ENCODE data around the gene PLXNA4.

Gene PLXNA4

DNA sequence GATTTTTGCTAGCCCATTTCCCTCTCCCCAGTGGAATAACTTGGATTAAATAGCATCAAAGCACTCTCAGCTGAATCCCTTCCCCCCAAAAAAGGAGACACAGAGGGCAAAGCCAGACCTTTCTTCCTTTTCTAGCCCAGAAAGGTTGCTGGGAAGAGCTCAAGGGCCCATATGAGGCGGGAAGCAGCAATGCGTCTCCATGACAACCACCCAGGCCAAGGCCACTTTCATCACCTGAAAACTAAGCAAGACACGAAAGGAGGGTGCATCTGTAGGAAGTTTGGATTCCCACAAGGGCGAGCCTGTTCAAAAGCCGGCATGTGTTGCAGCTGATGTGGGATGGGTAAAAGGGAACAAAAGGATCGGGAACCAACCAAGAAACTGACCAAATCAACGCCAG is 229.1 kb downstream of the PLXNA4 start:
- no peak overlapping the region for H3K27ac ChIP-seq (replicated peaks)
- TF ChIP-seq, protein P1, sequence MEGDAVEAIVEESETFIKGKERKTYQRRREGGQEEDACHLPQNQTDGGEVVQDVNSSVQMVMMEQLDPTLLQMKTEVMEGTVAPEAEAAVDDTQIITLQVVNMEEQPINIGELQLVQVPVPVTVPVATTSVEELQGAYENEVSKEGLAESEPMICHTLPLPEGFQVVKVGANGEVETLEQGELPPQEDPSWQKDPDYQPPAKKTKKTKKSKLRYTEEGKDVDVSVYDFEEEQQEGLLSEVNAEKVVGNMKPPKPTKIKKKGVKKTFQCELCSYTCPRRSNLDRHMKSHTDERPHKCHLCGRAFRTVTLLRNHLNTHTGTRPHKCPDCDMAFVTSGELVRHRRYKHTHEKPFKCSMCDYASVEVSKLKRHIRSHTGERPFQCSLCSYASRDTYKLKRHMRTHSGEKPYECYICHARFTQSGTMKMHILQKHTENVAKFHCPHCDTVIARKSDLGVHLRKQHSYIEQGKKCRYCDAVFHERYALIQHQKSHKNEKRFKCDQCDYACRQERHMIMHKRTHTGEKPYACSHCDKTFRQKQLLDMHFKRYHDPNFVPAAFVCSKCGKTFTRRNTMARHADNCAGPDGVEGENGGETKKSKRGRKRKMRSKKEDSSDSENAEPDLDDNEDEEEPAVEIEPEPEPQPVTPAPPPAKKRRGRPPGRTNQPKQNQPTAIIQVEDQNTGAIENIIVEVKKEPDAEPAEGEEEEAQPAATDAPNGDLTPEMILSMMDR (IDR thresholded peaks at IDR 0.05; ENCODE audit: insufficient read depth, low read length): no peak
- TF ChIP-seq SPI1 (IDR thresholded peaks at IDR 0.05; ENCODE audit: borderline replicate concordance, low read depth) (no peak), POLR2AphosphoS5 (IDR thresholded peaks at IDR 0.05; ENCODE audit: low read depth) (no peak), GABPA (IDR thresholded peaks at IDR 0.05; ENCODE audit: low read depth) (no peak)
- TF ChIP-seq, protein P2, sequence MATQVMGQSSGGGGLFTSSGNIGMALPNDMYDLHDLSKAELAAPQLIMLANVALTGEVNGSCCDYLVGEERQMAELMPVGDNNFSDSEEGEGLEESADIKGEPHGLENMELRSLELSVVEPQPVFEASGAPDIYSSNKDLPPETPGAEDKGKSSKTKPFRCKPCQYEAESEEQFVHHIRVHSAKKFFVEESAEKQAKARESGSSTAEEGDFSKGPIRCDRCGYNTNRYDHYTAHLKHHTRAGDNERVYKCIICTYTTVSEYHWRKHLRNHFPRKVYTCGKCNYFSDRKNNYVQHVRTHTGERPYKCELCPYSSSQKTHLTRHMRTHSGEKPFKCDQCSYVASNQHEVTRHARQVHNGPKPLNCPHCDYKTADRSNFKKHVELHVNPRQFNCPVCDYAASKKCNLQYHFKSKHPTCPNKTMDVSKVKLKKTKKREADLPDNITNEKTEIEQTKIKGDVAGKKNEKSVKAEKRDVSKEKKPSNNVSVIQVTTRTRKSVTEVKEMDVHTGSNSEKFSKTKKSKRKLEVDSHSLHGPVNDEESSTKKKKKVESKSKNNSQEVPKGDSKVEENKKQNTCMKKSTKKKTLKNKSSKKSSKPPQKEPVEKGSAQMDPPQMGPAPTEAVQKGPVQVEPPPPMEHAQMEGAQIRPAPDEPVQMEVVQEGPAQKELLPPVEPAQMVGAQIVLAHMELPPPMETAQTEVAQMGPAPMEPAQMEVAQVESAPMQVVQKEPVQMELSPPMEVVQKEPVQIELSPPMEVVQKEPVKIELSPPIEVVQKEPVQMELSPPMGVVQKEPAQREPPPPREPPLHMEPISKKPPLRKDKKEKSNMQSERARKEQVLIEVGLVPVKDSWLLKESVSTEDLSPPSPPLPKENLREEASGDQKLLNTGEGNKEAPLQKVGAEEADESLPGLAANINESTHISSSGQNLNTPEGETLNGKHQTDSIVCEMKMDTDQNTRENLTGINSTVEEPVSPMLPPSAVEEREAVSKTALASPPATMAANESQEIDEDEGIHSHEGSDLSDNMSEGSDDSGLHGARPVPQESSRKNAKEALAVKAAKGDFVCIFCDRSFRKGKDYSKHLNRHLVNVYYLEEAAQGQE (IDR thresholded peaks at IDR 0.05; ENCODE audit: insufficient replicate concordance, low read depth): no peak
- no peak for DNase-seq (ENCODE audit: low read depth in 1 of 2, low spot score in 1 of 2)
- no peaks in the 10 kb centered on the region for H3K27me3 ChIP-seq (ENCODE audit: insufficient read depth, poor library complexity, severe bottlenecking)
- no peak overlapping the region for H3K4me3 ChIP-seq (replicated peaks; ENCODE audit: insufficient read depth, low read length)

DNA sequence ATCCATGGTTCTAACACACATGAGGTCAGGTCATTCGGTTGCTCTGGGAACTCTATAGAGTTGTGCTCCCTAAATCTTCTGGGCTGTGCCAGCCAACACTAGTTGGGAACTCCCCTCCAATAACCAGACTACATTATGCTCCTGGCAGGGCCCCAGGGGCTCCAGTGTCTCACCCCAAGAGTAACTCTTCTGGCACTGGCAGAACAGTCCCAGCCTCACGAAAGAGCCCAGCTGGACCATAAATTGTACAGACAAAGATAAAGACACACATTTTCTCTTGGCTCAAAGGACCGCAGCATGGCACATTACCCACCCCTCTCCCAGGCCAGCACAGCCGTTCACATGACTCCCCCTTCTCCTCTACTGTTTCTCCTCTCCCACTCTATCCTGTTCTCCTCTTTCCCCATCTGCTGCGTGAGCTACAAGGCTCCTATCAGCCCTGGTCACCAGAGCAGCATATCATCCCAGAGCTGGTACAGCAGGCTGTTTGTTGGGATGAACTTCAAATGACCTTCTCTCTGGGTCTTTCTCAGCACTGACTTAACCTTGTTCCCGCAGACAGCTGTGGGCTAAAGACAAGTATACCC is 230.6 kb downstream of the PLXNA4 start:
- Histone ChIP-seq H3K27me3 (ENCODE audit: insufficient read depth, poor library complexity, severe bottlenecking) (no peaks in the 10 kb centered on the region), H3K27ac (replicated peaks) (no peak overlapping the region), H3K4me3 (replicated peaks; ENCODE audit: insufficient read depth, low read length) (no peak overlapping the region)
- TF ChIP-seq SPI1 (IDR thresholded peaks at IDR 0.05; ENCODE audit: borderline replicate concordance, low read depth) (no peak), GABPA (IDR thresholded peaks at IDR 0.05; ENCODE audit: low read depth) (no peak), POLR2AphosphoS5 (IDR thresholded peaks at IDR 0.05; ENCODE audit: low read depth) (no peak)
- TF ChIP-seq, protein P1 (IDR thresholded peaks at IDR 0.05; ENCODE audit: insufficient read depth, low read length): no peak
- TF ChIP-seq, protein P2 (IDR thresholded peaks at IDR 0.05; ENCODE audit: insufficient replicate concordance, low read depth): no peak
- DNase-seq (ENCODE audit: low read depth in 1 of 2, low spot score in 1 of 2): no peak

DNA sequence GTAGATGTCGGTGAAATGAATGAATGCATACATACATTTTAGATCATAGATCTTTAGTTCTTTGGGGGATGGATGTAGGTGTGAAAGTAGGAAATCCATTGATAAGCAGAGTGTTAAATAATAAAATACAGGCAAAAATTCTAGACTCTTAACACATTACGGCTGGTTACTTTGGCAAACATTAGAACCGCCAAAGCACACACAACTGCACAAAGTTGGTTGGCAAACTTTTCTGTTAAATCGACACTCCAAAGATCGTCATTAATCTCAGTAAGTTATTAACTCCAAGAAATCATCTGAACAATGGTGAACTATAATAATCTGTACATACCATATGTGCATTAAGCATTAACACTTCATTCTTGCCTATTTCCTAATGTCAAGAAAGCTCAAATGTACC is 231.2 kb downstream of the PLXNA4 start:
- no peak overlapping the region for H3K4me3 ChIP-seq (replicated peaks; ENCODE audit: insufficient read depth, low read length)
- TF ChIP-seq GABPA (IDR thresholded peaks at IDR 0.05; ENCODE audit: low read depth) (no peak), POLR2AphosphoS5 (IDR thresholded peaks at IDR 0.05; ENCODE audit: low read depth) (no peak), SPI1 (IDR thresholded peaks at IDR 0.05; ENCODE audit: borderline replicate concordance, low read depth) (no peak)
- TF ChIP-seq, protein P2 (IDR thresholded peaks at IDR 0.05; ENCODE audit: insufficient replicate concordance, low read depth): no peak
- TF ChIP-seq, protein P1 (IDR thresholded peaks at IDR 0.05; ENCODE audit: insufficient read depth, low read length): no peak
- H3K27ac ChIP-seq (replicated peaks): no peak overlapping the region
- no peaks in the 10 kb centered on the region for H3K27me3 ChIP-seq (ENCODE audit: insufficient read depth, poor library complexity, severe bottlenecking)
- DNase-seq (ENCODE audit: low read depth in 1 of 2, low spot score in 1 of 2): no peak
